ENCODE data around the gene TSPAN18. TPM values are rescaled to one million over a fixed set of nuclear protein-coding genes. Genes with fewer than 3 reads are reported as not detected.

The TSPAN18 gene
- total RNA-seq, 1 donor from 2014 or later, result 46.4 TPM

DNA sequence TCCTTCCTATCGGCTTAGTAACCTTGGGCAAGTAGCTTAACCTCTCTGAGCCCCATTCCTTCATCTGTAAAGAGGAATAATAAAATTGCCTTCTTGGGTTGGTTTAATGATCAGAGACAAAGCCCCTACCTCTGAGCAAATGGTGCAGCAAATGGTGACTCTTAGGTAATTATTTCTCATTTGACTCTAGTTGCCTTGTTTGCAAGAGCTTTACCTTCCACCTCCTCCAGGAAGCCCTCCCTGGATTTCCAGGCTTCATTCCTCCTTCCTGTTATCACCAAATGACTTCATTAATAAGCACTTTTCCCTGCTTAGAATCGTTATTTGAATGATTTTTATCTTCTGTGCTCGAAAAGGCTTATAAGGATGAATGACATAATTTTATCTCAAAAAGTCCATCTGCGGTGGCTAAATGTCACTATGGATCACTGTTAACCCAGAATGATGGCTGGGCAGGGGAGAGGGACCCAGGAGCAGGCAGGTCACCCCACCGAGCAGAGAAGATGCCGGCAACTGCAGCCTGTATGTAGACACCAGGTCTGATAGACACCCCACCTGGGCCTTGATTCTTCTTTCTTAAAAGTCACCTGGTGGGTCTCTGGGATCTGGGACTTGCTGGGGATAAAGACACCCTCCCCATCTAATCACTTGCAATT, 106.6 kb downstream of the TSPAN18 start:
- Histone ChIP-seq H3K27me3 (no peaks in the 10 kb centered on the region), H3K4me1 (peaks cover 2% of the 10 kb centered on the region), H3K36me3 (no peaks in the 10 kb centered on the region), H3K27ac (no peak overlapping the region), H3K9me3 (no peaks in the 10 kb centered on the region), H3K4me3 (no peak overlapping the region)
- TF ChIP-seq, protein P1, sequence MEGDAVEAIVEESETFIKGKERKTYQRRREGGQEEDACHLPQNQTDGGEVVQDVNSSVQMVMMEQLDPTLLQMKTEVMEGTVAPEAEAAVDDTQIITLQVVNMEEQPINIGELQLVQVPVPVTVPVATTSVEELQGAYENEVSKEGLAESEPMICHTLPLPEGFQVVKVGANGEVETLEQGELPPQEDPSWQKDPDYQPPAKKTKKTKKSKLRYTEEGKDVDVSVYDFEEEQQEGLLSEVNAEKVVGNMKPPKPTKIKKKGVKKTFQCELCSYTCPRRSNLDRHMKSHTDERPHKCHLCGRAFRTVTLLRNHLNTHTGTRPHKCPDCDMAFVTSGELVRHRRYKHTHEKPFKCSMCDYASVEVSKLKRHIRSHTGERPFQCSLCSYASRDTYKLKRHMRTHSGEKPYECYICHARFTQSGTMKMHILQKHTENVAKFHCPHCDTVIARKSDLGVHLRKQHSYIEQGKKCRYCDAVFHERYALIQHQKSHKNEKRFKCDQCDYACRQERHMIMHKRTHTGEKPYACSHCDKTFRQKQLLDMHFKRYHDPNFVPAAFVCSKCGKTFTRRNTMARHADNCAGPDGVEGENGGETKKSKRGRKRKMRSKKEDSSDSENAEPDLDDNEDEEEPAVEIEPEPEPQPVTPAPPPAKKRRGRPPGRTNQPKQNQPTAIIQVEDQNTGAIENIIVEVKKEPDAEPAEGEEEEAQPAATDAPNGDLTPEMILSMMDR (IDR thresholded peaks at IDR 0.05), result no peak
- DNase-seq (no peak), ATAC-seq (no peak)
- intact Hi-C loops (cut with DNase I), result no loop called here

DNA sequence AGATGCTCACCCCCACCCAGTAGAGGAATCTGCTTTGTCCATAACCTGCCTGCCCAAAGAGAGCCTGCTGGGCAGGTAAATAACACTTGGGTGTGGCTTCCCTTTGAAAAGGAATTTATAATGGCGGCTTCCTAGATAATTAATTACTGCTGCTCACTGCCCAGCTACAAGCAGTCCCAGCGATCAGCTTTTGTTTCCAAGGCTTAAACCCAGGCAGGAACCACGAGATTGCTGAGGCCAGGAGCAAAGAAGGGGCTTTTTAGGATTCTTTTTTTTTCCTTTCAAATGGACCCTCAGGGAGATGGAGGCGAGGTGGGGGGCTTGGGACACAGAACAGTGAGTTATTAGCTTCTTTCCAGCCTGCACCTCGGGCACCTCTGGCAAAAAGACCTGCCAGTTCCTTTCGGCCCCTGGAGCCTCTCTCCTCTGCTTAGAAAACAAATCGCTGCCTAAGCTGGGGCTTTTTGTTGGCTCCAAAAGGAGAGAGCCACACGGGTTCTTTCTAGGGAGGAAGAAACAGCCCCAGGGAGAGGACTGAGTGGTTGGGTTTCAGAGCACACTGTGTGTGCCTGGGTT, 107.2 kb downstream of the TSPAN18 start:
- DNase-seq (no peak), ATAC-seq (no peak)
- Histone ChIP-seq H3K4me1 (peaks cover 2% of the 10 kb centered on the region), H3K27me3 (no peaks in the 10 kb centered on the region), H3K4me3 (no peak overlapping the region), H3K9me3 (no peaks in the 10 kb centered on the region), H3K36me3 (no peaks in the 10 kb centered on the region), H3K27ac (no peak overlapping the region)
- TF ChIP-seq, protein P1 (IDR thresholded peaks at IDR 0.05), result no peak
- intact Hi-C loops (cut with DNase I), result no loop called here

DNA sequence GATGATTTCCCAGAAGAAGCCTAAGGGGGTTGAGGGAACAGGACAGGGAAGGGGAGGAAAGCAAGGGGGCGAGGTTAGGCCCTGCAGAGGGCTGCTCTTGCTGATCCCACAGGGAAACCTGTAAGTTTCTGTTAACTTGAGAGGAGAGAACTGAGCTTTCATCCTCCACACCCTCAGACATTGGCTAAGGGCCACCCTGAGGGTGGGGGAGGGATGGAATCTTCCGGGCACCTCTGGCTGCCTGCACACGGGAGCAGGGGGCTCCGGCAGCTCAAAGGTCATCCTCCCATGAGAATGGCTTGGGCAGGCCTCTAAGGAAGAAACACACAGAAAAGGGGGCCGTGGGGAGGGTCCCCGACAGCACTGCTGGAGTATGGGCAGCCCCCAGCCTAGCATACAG, 108.1 kb downstream of the TSPAN18 start:
- Histone ChIP-seq H3K4me3 (no peak overlapping the region), H3K27ac (no peak overlapping the region), H3K36me3 (no peaks in the 10 kb centered on the region), H3K9me3 (no peaks in the 10 kb centered on the region), H3K27me3 (no peaks in the 10 kb centered on the region), H3K4me1 (peaks cover 2% of the 10 kb centered on the region)
- intact Hi-C loops (cut with DNase I), result no loop called here
- TF ChIP-seq, protein P1 (IDR thresholded peaks at IDR 0.05), result no peak
- no peak for DNase-seq
- no peak for ATAC-seq

DNA sequence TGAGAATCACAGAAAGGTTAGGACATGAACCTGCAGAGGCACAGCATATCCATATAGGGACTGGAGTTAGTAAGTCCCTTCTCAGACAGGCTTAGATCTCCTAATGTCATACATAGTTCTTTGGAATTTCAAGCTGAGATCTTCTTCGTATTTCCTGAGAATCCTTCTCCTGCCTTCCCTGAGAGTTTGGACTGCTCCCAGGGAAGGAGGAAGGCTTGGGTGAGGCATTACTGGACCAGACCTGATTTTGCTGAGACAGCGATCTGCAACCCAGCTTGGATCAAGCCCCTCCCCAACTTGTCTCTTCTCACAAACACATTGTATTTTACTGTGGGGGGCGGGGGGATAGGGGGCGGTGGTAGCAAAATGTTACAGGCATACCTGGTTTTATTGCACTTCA, 108.5 kb downstream of the TSPAN18 start:
- peaks cover 2% of the 10 kb centered on the region for H3K4me1 ChIP-seq
- H3K27me3 ChIP-seq, result no peaks in the 10 kb centered on the region
- TF ChIP-seq, protein P1 (IDR thresholded peaks at IDR 0.05), result no peak
- H3K4me3 ChIP-seq, result no peak overlapping the region
- no peak overlapping the region for H3K27ac ChIP-seq
- DNase-seq (no peak), ATAC-seq (no peak)
- H3K36me3 ChIP-seq, result no peaks in the 10 kb centered on the region
- intact Hi-C loops (cut with DNase I), result no loop called here
- no peaks in the 10 kb centered on the region for H3K9me3 ChIP-seq

DNA sequence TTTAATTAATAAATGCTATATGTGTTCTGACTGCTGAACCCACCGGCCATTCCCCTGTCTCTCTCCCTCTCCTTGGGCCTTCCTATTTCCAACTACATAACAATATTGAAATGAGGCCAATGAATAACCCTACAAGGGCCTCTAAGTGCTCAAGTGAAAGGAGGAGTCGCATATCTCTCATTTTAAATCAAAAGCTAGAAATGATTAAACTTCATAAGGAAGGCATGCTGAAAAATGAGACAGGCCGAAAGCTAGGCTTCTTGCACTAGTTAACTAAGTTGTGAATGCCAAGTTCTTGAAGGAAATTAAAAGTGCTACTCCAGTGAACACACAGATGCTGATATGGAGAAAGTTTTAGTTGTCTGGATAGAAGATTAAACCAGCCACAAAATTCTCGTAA, 109.2 kb downstream of the TSPAN18 start:
- no peak for DNase-seq
- H3K4me1 ChIP-seq, result peaks cover 2% of the 10 kb centered on the region
- no peak for ATAC-seq
- no peaks in the 10 kb centered on the region for H3K9me3 ChIP-seq
- TF ChIP-seq, protein P1 (IDR thresholded peaks at IDR 0.05), result no peak
- intact Hi-C loops (cut with DNase I), result no loop called here
- H3K27ac ChIP-seq, result no peak overlapping the region
- no peaks in the 10 kb centered on the region for H3K36me3 ChIP-seq
- no peak overlapping the region for H3K4me3 ChIP-seq
- H3K27me3 ChIP-seq, result no peaks in the 10 kb centered on the region
